ENCODE measurements around the gene PRKCQ.

The PRKCQ gene

GRCh38 chr10:6617309-6618076, 37.4 kb upstream of the PRKCQ start:
- DNase-seq (ENCODE audit: low spot score), result no peak
- no peak overlapping the region for H3K4me3 ChIP-seq
- no peak overlapping the region for H3K27ac ChIP-seq
- TF ChIP-seq, protein P1, sequence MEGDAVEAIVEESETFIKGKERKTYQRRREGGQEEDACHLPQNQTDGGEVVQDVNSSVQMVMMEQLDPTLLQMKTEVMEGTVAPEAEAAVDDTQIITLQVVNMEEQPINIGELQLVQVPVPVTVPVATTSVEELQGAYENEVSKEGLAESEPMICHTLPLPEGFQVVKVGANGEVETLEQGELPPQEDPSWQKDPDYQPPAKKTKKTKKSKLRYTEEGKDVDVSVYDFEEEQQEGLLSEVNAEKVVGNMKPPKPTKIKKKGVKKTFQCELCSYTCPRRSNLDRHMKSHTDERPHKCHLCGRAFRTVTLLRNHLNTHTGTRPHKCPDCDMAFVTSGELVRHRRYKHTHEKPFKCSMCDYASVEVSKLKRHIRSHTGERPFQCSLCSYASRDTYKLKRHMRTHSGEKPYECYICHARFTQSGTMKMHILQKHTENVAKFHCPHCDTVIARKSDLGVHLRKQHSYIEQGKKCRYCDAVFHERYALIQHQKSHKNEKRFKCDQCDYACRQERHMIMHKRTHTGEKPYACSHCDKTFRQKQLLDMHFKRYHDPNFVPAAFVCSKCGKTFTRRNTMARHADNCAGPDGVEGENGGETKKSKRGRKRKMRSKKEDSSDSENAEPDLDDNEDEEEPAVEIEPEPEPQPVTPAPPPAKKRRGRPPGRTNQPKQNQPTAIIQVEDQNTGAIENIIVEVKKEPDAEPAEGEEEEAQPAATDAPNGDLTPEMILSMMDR (IDR thresholded peaks at IDR 0.05), result no peak

- TF ChIP-seq, protein P1 (IDR thresholded peaks at IDR 0.05), result no peak
These were observed 35.9 kb upstream of the PRKCQ start for GRCh38 chr10:6615971-6616370.

GRCh38 chr10:6612371-6612770, 32.3 kb upstream of the PRKCQ start:
- no peak for DNase-seq (ENCODE audit: low spot score)
- no peak overlapping the region for H3K4me3 ChIP-seq
- TF ChIP-seq, protein P1 (IDR thresholded peaks at IDR 0.05), result no peak
- no peak overlapping the region for H3K27ac ChIP-seq

More at GRCh38 chr10:6615971-6616370, 35.9 kb upstream of the PRKCQ start:
- DNase-seq (ENCODE audit: low spot score), result no peak
- Histone ChIP-seq H3K27ac (no peak overlapping the region), H3K4me3 (no peak overlapping the region)

- DNase-seq (ENCODE audit: low spot score), result no peak
- no peak overlapping the region for H3K27ac ChIP-seq
- H3K4me3 ChIP-seq, result no peak overlapping the region
- TF ChIP-seq, protein P1 (IDR thresholded peaks at IDR 0.05), result no peak
These were observed 30.6 kb upstream of the PRKCQ start for GRCh38 chr10:6610647-6611046.

DNA sequence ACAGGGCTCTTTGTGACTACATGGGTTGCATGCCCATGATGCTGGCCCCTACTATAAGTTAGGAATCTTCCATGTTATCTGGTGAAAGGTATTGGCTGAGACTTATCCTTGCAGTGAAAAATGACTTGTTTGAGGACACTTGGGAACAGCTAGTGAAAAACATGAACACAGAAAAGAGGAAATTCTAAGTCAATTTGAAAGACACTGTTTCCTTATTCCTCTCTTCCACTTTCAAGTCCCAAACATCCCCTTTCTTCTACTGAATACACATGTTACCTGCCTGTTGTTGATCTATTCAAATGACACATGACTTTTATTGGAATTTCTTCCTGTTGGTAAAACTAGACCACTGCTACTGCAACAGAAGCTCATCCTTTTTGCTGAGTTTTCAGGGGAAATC, 29.5 kb upstream of the PRKCQ start:
- H3K27ac ChIP-seq, result no peak overlapping the region
- no peak for DNase-seq (ENCODE audit: low spot score)
- TF ChIP-seq, protein P1 (IDR thresholded peaks at IDR 0.05), result no peak
- no peak overlapping the region for H3K4me3 ChIP-seq

DNA sequence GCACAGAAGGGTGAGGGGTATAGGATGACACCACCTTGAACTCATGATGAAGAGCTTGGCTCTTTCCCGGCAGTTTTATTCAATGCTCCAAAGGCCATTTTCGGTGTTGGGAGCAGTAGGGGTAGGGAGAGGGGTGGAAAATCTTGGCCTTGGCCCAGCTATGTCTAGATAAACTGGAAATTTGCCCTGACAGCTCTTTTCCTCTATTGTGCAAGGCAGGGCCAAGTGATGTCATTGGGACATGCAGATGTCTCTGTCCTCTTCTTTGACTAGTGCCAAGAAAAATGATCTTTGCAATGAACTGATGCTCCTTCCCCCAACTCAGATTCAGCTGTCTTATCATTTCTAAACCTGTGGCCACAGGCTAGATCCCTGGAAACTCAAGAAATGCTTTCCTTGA, 27.7 kb upstream of the PRKCQ start:
- DNase-seq (ENCODE audit: low spot score), result no peak

More for the DNA sequence above, 27.7 kb upstream of the PRKCQ start:
- H3K4me3 ChIP-seq, result no peak overlapping the region
- no peak overlapping the region for H3K27ac ChIP-seq
- TF ChIP-seq, protein P1 (IDR thresholded peaks at IDR 0.05), result no peak

Measured in coronary artery (tissue), 2 donors.